Loucy (cell line): ENCODE results near the gene LIPI.
A peak's percentile ranks its signal among the peaks of the same experiment; 100 is the strongest.

Experiments used
- H2AFZ ChIP-seq: fragments of 200-600 bp; sonication (generic); 2 replicates; pipeline ENCODE4 v1.6.0; 2016; ENCODE audit warnings: antibody characterized with exemption, mild to moderate bottlenecking, low read length, moderate library complexity
- H3F3A ChIP-seq: fragments of 200-600 bp; 2 replicates; pipeline ENCODE4 v1.6.0; 2016; ENCODE audit warnings: antibody characterized with exemption, low read depth, mild to moderate bottlenecking
- H3K27me3 ChIP-seq: fragments of 200-600 bp; sonication (generic); 2 replicates; pipeline ENCODE4 v1.6.1; 2014; ENCODE audit warnings: low read length, mild to moderate bottlenecking; ENCODE audit not compliant: insufficient read depth, poor library complexity, severe bottlenecking
- H3K36me3 ChIP-seq: fragments of 200-600 bp; sonication (generic); 2 replicates; pipeline ENCODE4 v1.6.1; 2016; ENCODE audit warnings: low read length; ENCODE audit not compliant: insufficient read depth
- H3K4me1 ChIP-seq: fragments of 200-600 bp; sonication (generic); 2 replicates; pipeline ENCODE4 v1.5.1; 2014; ENCODE audit warnings: low read length, mild to moderate bottlenecking; ENCODE audit not compliant: insufficient read depth, poor library complexity, severe bottlenecking
- H3K4me2 ChIP-seq: fragments of 200-600 bp; sonication (generic); 2 replicates; pipeline ENCODE4 v1.6.0; 2014; ENCODE audit warnings: antibody characterized with exemption, low read length, low read depth, mild to moderate bottlenecking; ENCODE audit not compliant: poor library complexity, severe bottlenecking
- H3K4me3 ChIP-seq: fragments of 200-600 bp; sonication (generic); 2 replicates; pipeline ENCODE4 v1.5.1; 2014; ENCODE audit warnings: low read length, mild to moderate bottlenecking, mixed read lengths; ENCODE audit not compliant: poor library complexity, severe bottlenecking
- H3K79me2 ChIP-seq: fragments of 200-600 bp; sonication (generic); 2 replicates; pipeline ENCODE4 v1.6.1; 2014; ENCODE audit warnings: low read length; ENCODE audit not compliant: insufficient read depth
- H3K9ac ChIP-seq: fragments of 200-600 bp; sonication (generic); 2 replicates; pipeline ENCODE4 v1.6.0; 2014; ENCODE audit warnings: mild to moderate bottlenecking, low read depth, low read length, moderate library complexity; ENCODE audit not compliant: poor library complexity, severe bottlenecking
- H3K9me2 ChIP-seq: fragments of 200-600 bp; sonication (generic); replicated peaks from 2 replicates; pipeline ENCODE4 v1.6.1; 2016; ENCODE audit warnings: low read depth, low read length, mixed read lengths
- H3K9me3 ChIP-seq: fragments of 200-600 bp; sonication (generic); 2 replicates; pipeline ENCODE4 v1.6.1; 2014; ENCODE audit warnings: mild to moderate bottlenecking, antibody characterized with exemption, low read length, low read depth; ENCODE audit not compliant: insufficient read depth
- H4K20me1 ChIP-seq: fragments of 200-600 bp; sonication (generic); 2 replicates; pipeline ENCODE4 v1.6.0; 2014; ENCODE audit warnings: antibody characterized with exemption, low read length, mild to moderate bottlenecking; ENCODE audit not compliant: insufficient read depth, poor library complexity, severe bottlenecking
- EZH2phosphoT487 ChIP-seq: fragments of 200-600 bp; IDR thresholded peaks from 2 replicates; pipeline ENCODE4 v1.6.1; 2018; ENCODE audit warnings: antibody characterized with exemption, mild to moderate bottlenecking, moderate library complexity, borderline replicate concordance
- TF ChIP-seq, protein P1 (sequence below): fragments of 200-600 bp; sonication (generic); conservative IDR thresholded peaks from 2 replicates; pipeline ENCODE4 v1.5.1; 2014; ENCODE audit warnings: mild to moderate bottlenecking, antibody characterized with exemption, low read length

Gene LIPI

DNA sequence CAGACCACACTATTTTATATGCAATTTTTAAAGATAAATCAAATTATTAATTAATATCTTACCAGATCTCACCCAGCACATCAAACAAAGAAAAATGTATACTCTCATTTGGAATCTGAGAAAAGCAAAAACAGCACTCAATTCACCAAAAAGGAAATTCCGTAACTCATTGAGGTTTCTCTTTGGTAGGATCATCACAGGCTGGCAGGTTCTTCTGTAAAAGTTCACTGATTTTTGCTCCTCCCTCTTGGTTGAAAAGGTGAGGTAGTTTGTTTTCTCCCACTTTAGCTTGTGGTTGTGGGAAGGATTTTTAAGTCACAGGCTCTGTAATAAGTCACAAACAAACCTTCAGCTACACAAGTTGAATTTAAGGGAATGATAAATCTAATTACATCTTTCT is at the start of gene LIPI:
LIPI (minus strand) TSS at position 218 of the 400 bp plus-strand sequence; CDS start at position 108, 110 bp downstream.
- H2AFZ ChIP-seq = no peak within 1 kb of the TSS
- H3K9ac ChIP-seq = no peak within 1 kb of the TSS
- H3F3A ChIP-seq = no peaks in the 10 kb centered on the region
- no peaks in the 10 kb centered on the region for H3K36me3 ChIP-seq
- H3K79me2 ChIP-seq = no peaks in the 10 kb centered on the region
- no peaks in the 10 kb centered on the region for H3K9me3 ChIP-seq
- H3K27me3 ChIP-seq = no peaks in the 10 kb centered on the region
- no peak within 1 kb of the TSS for H3K4me2 ChIP-seq
- no peaks in the 10 kb centered on the region for H3K9me2 ChIP-seq
- no peaks in the 10 kb centered on the region for H3K4me1 ChIP-seq
- TF ChIP-seq, protein P1, sequence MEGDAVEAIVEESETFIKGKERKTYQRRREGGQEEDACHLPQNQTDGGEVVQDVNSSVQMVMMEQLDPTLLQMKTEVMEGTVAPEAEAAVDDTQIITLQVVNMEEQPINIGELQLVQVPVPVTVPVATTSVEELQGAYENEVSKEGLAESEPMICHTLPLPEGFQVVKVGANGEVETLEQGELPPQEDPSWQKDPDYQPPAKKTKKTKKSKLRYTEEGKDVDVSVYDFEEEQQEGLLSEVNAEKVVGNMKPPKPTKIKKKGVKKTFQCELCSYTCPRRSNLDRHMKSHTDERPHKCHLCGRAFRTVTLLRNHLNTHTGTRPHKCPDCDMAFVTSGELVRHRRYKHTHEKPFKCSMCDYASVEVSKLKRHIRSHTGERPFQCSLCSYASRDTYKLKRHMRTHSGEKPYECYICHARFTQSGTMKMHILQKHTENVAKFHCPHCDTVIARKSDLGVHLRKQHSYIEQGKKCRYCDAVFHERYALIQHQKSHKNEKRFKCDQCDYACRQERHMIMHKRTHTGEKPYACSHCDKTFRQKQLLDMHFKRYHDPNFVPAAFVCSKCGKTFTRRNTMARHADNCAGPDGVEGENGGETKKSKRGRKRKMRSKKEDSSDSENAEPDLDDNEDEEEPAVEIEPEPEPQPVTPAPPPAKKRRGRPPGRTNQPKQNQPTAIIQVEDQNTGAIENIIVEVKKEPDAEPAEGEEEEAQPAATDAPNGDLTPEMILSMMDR = no peak
- no peak for TF ChIP-seq EZH2phosphoT487
- no peak within 1 kb of the TSS for H3K4me3 ChIP-seq
- H4K20me1 ChIP-seq = no peaks in the 10 kb centered on the region

DNA sequence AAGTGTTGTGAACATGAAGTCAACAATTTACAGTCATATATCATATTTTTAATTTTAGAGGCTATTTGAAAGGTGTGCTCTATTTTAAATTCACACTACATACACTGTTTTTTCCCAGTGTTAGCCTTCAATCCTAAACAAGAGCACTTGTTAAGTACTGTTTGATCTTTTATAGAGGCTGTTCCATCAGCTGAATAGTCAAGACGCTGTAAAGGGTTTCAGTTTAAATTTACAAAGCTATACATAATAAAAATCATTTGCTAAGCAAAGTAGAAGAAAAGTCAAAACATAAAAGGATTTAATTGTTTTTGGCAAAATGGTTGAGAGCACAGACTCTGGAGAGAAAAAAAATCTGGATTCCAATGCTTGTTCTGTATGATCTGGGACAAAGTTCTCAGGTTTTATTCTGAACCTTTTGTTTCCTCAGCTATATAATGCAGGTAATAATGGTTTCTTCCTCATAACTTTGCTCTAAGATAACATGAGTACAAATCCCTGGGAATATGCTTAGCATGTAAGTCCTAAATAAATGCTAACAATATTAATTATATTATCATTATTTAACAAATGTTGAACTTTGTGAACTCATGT is 49.5 kb upstream of the LIPI start:
- H4K20me1 ChIP-seq = no peaks in the 10 kb centered on the region
- H3K27me3 ChIP-seq = no peaks in the 10 kb centered on the region

DNA sequence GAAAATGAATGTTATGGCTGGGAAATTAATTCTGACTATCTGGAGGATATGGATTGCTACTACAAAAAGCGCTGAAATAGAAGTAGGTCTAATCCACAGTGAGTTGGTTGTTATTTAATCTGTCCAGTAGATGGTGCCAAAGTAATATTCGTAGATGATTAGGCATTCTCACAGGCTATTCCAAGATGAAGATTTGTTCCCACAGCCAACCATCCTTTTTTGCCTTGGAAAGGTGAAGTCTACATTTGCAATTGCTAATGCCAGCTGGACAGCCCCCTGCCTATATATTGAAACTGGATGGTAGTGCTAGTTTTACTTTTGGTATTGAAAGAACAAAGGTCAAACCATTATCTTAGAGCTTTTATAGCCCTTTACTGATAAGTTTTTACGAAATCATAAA is 49.0 kb upstream of the LIPI start:
- Histone ChIP-seq H3K36me3 (no peaks in the 10 kb centered on the region), H3F3A (no peaks in the 10 kb centered on the region), H3K9ac (no peak overlapping the region), H3K27me3 (no peaks in the 10 kb centered on the region), H3K79me2 (no peaks in the 10 kb centered on the region), H2AFZ (no peak overlapping the region), H3K4me3 (no peak overlapping the region), H3K4me1 (no peaks in the 10 kb centered on the region), H4K20me1 (no peaks in the 10 kb centered on the region), H3K4me2 (no peak overlapping the region), H3K9me2 (no peaks in the 10 kb centered on the region), H3K9me3 (no peaks in the 10 kb centered on the region)
- TF ChIP-seq, protein P1 = peak; percentile 77
- no peak for TF ChIP-seq EZH2phosphoT487

More for the DNA sequence above, 49.5 kb upstream of the LIPI start:
- Histone ChIP-seq H3F3A (no peaks in the 10 kb centered on the region), H3K4me3 (no peak overlapping the region), H3K79me2 (no peaks in the 10 kb centered on the region), H3K9me2 (no peaks in the 10 kb centered on the region), H3K9ac (no peak overlapping the region), H3K36me3 (no peaks in the 10 kb centered on the region), H3K9me3 (no peaks in the 10 kb centered on the region), H2AFZ (no peak overlapping the region; the same call in 1 of the 2 replicates), H3K4me2 (no peak overlapping the region), H3K4me1 (no peaks in the 10 kb centered on the region)
- TF ChIP-seq, protein P1 = no peak
- no peak for TF ChIP-seq EZH2phosphoT487
